HG02970 (cell line): Measurements from ENCODE around the gene RNF149.
"Not testable (repeated sequence)": the region's sequence is repeated elsewhere in the genome, so short reads cannot be mapped to it uniquely, and the experiment has no call there.

Experiments used
- ATAC-seq: cut with Tn5 transposase; IDR thresholded peaks from one replicate; pipeline ENCODE4 v1.9.1; 2021; ENCODE audit warnings: mild to moderate bottlenecking, moderate library complexity, moderate number of reproducible peaks; ENCODE audit not compliant: unreplicated experiment, low FRiP score

The RNF149 gene, protein sequence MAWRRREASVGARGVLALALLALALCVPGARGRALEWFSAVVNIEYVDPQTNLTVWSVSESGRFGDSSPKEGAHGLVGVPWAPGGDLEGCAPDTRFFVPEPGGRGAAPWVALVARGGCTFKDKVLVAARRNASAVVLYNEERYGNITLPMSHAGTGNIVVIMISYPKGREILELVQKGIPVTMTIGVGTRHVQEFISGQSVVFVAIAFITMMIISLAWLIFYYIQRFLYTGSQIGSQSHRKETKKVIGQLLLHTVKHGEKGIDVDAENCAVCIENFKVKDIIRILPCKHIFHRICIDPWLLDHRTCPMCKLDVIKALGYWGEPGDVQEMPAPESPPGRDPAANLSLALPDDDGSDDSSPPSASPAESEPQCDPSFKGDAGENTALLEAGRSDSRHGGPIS

DNA sequence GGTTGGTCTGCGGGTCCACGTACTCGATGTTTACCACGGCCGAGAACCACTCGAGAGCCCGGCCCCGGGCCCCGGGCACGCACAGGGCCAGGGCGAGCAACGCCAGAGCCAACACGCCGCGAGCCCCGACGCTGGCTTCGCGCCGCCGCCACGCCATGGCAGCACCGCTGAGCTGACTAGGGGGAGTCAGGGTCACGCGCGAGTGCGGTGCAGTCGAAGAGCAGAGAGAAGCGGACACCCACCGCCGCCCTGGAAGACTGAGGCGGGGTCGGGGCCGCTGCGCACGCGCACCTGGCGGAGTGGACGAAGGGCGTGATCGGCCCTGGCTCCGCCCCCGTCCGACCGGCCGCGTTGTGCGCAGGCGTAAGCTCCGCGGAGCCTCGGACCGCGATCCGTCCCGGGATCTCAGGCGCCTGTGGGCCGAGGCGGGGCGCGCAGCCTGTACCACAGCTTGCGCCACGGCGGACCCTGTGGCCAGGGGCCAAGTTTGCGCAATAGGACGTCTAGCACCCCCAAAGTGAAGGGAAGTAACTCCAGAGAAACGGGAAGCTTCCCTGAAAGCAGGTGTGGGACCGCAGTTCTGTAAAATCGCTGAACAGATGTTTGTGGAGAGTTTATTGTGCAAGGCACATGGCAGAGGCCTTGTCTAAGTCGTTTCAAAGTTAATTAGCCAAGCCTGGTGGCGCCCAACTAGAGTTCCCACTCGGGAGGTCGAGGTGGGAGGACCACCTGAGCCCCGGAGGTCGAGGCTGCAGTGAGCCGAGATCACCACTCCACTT, at the start of gene RNF149:
RNF149 (minus strand) TSS at position 270 of the 779 bp plus-strand sequence; CDS start at position 157, 113 bp downstream.
- ATAC-seq, result peak; percentile 74

DNA sequence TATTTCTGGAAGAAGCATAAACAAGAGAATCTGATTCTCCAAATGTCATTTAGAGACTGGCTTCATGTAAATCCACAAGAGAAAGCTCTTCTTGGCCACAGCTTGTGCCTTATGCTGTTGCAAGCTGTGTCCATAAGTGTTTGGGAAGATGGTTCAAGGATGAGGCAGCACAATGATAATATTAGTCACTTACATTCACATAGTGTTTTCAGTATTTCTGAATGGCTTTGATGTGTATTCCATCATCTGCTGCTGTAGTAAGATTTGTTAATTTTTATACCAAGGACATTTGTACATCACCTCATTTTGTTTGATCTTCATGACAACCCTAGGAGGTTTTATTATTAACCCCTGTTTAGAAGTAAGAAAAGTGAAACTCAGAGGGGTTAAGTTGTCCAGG, 48.9 kb upstream of the RNF149 start:
- ATAC-seq, result no peak

GRCh38 chr2:101356521-101356920, 48.0 kb upstream of the RNF149 start:
- ATAC-seq, result no peak

- no peak for ATAC-seq
Observed at GRCh38 chr2:101356055-101356454, 47.6 kb upstream of the RNF149 start.

DNA sequence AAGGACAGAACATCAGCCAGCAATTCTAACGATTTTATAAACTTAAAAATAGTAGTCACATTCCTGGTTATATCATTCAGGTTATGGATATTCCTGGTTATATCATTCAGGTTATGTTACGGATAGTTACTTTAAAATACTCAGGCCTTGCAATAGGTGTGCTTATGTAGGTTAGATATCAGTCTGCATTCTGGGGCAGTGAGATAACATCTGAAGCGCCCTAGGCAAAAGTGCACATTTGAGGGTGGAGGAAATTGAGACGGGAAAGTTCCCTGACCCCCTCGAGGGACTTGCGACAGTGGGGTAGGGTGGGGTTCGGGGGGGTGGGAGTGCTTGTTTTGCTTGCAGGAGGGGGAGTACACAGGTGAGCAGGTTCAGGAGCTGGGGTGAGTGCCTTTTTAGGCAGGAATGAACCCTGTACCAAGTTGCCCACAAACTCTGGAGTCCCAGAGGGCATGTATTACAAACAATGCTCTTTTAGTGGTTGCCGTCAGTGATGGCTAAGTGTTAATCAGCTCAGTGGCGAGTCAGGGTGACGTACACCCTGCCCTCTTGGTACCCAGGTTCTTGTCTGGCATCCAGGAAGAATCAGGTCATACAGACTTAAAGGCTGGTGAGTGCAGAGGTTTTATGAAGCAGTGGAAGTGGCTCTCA, 47.0 kb upstream of the RNF149 start:
- no peak for ATAC-seq

DNA sequence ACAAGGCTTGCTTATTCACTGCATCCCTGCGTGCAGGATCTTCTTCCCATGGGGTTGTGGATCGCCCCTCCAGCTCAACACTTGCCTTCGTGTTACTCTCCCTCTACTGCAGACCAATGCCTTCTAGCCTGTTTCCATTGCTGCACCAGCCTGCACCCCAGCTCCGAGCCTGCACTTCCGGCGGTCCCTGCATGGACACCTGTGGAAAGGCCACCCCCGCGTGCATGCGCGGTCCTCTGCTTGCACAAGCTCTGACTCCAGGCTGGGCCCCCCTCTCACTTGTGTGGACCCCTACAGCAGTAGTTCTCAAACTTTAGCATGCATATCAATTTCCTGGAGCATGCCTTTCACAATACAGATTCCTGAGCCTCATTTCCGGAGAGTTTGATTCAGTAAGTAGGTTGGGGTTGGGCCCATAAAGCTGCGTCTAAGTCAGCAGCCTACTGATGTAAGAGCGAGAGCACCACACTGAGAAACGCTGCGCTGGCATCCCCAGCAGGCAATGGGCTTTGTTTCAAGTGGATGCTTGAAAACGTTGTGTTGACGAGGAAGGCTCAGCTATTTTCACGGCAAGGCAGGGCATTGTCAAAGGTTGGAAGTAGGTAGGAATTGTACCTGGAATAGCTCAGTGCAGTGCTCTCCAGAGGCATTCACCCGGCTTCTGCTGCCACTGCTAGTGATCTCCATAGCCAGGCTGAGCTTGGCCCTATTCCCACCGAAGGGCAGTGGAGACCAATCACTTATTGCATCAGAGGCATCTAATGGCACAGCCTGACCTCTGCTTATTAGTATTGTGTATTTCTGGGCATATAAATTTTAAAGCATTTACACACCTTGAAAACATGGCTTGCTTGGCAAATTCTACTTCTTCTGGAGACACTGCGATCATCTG, 46.2 kb upstream of the RNF149 start:
- ATAC-seq, result no peak

GRCh38 chr2:101352631-101353030, 44.1 kb upstream of the RNF149 start:
- ATAC-seq, result not testable (repeated sequence)

DNA sequence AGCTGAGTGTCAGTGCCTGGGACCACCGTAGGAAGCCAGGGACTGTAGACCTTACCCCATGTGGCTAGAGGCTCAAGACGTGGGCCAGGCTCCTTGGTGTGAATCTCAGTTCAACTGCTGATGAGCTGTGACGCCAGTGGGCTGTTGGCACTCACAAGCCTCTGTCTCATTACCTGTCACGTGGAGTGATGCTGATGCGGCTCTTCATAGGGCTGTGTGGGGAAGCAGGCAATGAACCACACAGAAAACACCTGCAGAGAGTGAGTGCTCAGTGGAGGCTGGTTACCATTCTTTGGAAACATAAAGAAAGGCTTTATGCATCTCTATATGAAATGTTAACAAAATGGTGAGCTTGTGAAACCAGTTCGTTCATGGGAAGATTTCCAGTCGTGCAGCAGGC, 42.7 kb upstream of the RNF149 start:
- no peak for ATAC-seq

- no peak for ATAC-seq
Observed at GRCh38 chr2:101349893-101350662, 41.6 kb upstream of the RNF149 start.

GRCh38 chr2:101348883-101349282, 40.4 kb upstream of the RNF149 start:
- no peak for ATAC-seq

DNA sequence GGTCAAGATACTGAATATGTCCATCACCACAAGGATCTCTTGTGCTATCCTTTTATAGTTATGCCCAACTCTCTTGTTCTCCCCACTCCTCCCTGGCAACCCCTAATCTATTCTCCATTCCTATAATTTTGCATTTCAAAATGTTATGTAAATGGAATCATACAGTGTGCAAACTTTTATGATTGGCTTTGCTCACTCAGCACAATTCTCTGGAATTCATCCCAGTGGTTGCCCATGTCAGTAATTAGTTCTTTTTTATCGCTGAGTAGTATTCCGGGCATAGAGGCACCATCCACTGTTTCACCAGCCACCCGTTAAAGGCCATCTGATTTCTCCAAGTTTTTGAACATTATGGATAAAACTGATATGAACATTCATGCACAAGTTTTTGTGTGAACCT, 38.4 kb upstream of the RNF149 start:
- ATAC-seq, result no peak

- no peak for ATAC-seq
Observed at GRCh38 chr2:101344137-101344536, 35.6 kb upstream of the RNF149 start.

DNA sequence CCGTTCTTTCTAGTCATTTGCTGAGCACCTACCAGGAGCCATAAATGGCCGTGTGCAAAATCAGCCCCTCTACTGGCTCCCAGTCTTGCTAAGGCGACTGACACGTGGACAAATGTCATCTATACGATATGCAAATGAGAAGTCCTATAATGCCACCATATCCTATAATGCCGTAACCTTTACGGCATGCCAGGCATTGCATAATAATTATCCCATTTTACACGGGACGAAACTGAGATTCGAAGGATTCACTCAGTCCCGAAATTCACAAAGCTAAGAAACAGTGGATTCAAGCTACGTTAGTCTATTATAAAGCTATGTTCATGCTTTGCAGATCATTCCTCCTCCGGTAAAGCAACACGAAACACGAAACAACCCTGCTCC, 34.1 kb upstream of the RNF149 start:
- no peak for ATAC-seq

DNA sequence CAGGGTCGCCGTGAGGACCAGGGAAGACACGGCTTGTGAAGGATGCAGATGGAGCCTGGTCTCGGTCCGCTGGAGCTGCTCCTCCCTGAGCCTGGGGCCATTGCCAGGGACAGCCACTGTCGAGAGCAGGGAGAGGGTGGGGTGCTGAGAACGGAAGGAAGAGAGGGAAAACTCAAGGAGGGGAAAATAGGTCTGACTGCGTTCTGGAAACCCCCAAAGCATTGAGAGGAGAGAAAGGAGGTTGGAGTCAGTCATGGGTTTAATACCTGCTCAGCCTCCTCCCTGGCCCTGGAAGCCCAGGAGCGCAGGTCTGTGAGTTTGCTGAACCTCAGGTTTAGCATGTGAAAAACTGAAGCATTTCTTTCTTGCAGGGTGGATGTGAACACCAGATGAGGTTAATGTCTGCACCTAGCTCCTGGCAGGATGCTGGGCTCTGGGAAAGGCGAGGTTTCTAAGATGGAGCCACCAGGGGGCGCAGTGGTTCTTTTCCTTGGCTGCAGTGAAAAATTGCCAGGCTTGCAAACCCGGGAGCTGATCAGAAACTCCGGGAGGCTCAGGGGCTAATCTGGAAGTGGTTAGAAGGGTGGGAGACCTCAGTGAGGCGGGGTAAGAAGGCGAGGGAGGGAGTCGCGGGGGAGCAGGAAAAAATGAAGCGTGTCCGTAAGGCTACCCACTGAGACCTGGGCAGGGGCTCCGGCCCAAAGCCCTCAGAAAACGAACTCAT, 33.6 kb upstream of the RNF149 start:
- ATAC-seq, result no peak

- ATAC-seq, result no peak
Observed at GRCh38 chr2:101341421-101341820, 32.9 kb upstream of the RNF149 start.

GRCh38 chr2:101340141-101340551, 31.6 kb upstream of the RNF149 start:
- no peak for ATAC-seq

GRCh38 chr2:101339266-101339880, 30.9 kb upstream of the RNF149 start:
- ATAC-seq, result no peak

- no peak for ATAC-seq
Observed at GRCh38 chr2:101337877-101338276, 29.4 kb upstream of the RNF149 start.
